Upper lobe of right lung (tissue), 1 donor: ENCODE data around the gene FAM227A. TPM values are rescaled to one million over a fixed set of nuclear protein-coding genes. Genes with fewer than 3 reads are reported as not detected.
"Not testable (repeated sequence)": the region's sequence is repeated elsewhere in the genome, so short reads cannot be mapped to it uniquely, and the experiment has no call there.

Experiments
- ATAC-seq: fragments of 200-7000 bp; cut with Tn5 transposase; one replicate; pipeline ENCODE4 v1.9.1; 2020; ENCODE audit warnings: mild to moderate bottlenecking, moderate library complexity
- DNase-seq: peaks from one replicate; pipeline ENCODE4 v3.0.0-alpha.2; 2020
- H3K27ac ChIP-seq: fragments of 200-600 bp; one replicate; pipeline ENCODE4 v1.8.0; 2022
- H3K27me3 ChIP-seq: fragments of 200-600 bp; one replicate; pipeline ENCODE4 v1.8.0; 2022; ENCODE audit warnings: mild to moderate bottlenecking
- H3K36me3 ChIP-seq: fragments of 200-600 bp; one replicate; pipeline ENCODE4 v1.8.0; 2022
- H3K4me1 ChIP-seq: fragments of 200-600 bp; one replicate; pipeline ENCODE4 v1.8.0; 2022
- H3K4me3 ChIP-seq: fragments of 200-600 bp; one replicate; pipeline ENCODE4 v1.8.0; 2022; ENCODE audit warnings: mild to moderate bottlenecking
- H3K9me3 ChIP-seq: fragments of 200-600 bp; one replicate; pipeline ENCODE4 v1.8.0; 2022
- CTCF ChIP-seq: fragments of 200-600 bp; IDR thresholded peaks from one replicate; pipeline ENCODE4 v1.8.0; 2022; ENCODE audit warnings: antibody characterized with exemption
- intact Hi-C: fragments of 100-400 bp; cut with DNase I; formaldehyde crosslinking; loops from one replicate; pipeline ENCODE4 v1.11.0; 2022
- total RNA-seq: library from RNA; stranded (reverse); fragmentation: NEBNext Ultra II Directional; extraction: Animal tissue kit (Norgen Biotek cat#: 25700); gene quantifications from one replicate; pipeline ENCODE4 v1.2.1, GENCODE V29; 2021
- donor health status: DM: no; HTN: yes; CAD: no; lungs with severe emphysema.

FAM227A gene
- total RNA-seq, 1 donor from 2014 or later, result 0.98 TPM

GRCh38 chr22:38607680-38608079 lies 48.5 kb downstream of the FAM227A start:
- intact Hi-C loops, result no loop called here
- H3K4me3 ChIP-seq, result no peak overlapping the region
- ATAC-seq, result no peak
- no peak overlapping the region for H3K27ac ChIP-seq
- no peaks in the 10 kb centered on the region for H3K9me3 ChIP-seq
- no peaks in the 10 kb centered on the region for H3K36me3 ChIP-seq
- no peak for TF ChIP-seq CTCF
- H3K27me3 ChIP-seq, result no peaks in the 10 kb centered on the region
- no peaks in the 10 kb centered on the region for H3K4me1 ChIP-seq
- no peak for DNase-seq

- Histone ChIP-seq H3K4me3 (no peak overlapping the region), H3K27me3 (no peaks in the 10 kb centered on the region), H3K27ac (no peak overlapping the region), H3K4me1 (no peaks in the 10 kb centered on the region), H3K9me3 (no peaks in the 10 kb centered on the region), H3K36me3 (no peaks in the 10 kb centered on the region)
- intact Hi-C loops, result no loop called here
- DNase-seq (no peak), ATAC-seq (no peak)
- no peak for TF ChIP-seq CTCF
These were observed 54.0 kb downstream of the FAM227A start for GRCh38 chr22:38602166-38602565.

GRCh38 chr22:38601221-38601764 lies 54.9 kb downstream of the FAM227A start:
- no peak overlapping the region for H3K27ac ChIP-seq
- ATAC-seq (no peak), DNase-seq (no peak)
- no peaks in the 10 kb centered on the region for H3K4me1 ChIP-seq
- H3K27me3 ChIP-seq, result no peaks in the 10 kb centered on the region
- no peaks in the 10 kb centered on the region for H3K36me3 ChIP-seq
- no peak for TF ChIP-seq CTCF
- H3K9me3 ChIP-seq, result no peaks in the 10 kb centered on the region
- intact Hi-C loops, result no loop called here
- H3K4me3 ChIP-seq, result no peak overlapping the region

GRCh38 chr22:38599466-38599865 lies 56.7 kb downstream of the FAM227A start:
- Histone ChIP-seq H3K36me3 (no peaks in the 10 kb centered on the region), H3K4me3 (no peak overlapping the region), H3K9me3 (no peaks in the 10 kb centered on the region), H3K4me1 (no peaks in the 10 kb centered on the region), H3K27ac (no peak overlapping the region), H3K27me3 (no peaks in the 10 kb centered on the region)
- DNase-seq, result no peak
- ATAC-seq, result no peak
- intact Hi-C loops, result no loop called here
- TF ChIP-seq CTCF, result no peak

- DNase-seq, H3K27me3 ChIP-seq, H3K9me3 ChIP-seq, ATAC-seq, H3K36me3 ChIP-seq, intact Hi-C loops, H3K4me1 ChIP-seq, H3K4me3 ChIP-seq, H3K27ac ChIP-seq: not testable (repeated sequence)
These were observed 73.3 kb downstream of the FAM227A start for GRCh38 chr22:38582923-38583322.

GRCh38 chr22:38578505-38578904 lies 77.7 kb downstream of the FAM227A start:
- ATAC-seq, result no peak
- H3K27ac ChIP-seq, result no peak overlapping the region
- no peak overlapping the region for H3K4me3 ChIP-seq
- H3K4me1 ChIP-seq, result no peaks in the 10 kb centered on the region
- intact Hi-C loops, result no loop called here
- TF ChIP-seq CTCF, result no peak
- no peaks in the 10 kb centered on the region for H3K36me3 ChIP-seq
- H3K27me3 ChIP-seq, result peaks cover 8% of the 10 kb centered on the region
- DNase-seq, result no peak
- H3K9me3 ChIP-seq, result no peaks in the 10 kb centered on the region
